HG03196 (cell line): ENCODE measurements around the gene PFKM.
"Not testable (repeated sequence)": the region's sequence is repeated elsewhere in the genome, so short reads cannot be mapped to it uniquely, and the experiment has no call there.

Experiments used
- ATAC-seq: cut with Tn5 transposase; IDR thresholded peaks from one replicate; pipeline ENCODE4 v1.9.1; 2021; ENCODE audit not compliant: unreplicated experiment

The PFKM gene

GRCh38 chr12:48110691-48111311, 8.4 kb upstream of the PFKM start:
- ATAC-seq = no peak

- not testable (repeated sequence) for ATAC-seq
These were observed 7.9 kb upstream of the PFKM start for GRCh38 chr12:48111312-48111693.

GRCh38 chr12:48115957-48116356, 3.2 kb upstream of the PFKM start:
- no peak for ATAC-seq

DNA sequence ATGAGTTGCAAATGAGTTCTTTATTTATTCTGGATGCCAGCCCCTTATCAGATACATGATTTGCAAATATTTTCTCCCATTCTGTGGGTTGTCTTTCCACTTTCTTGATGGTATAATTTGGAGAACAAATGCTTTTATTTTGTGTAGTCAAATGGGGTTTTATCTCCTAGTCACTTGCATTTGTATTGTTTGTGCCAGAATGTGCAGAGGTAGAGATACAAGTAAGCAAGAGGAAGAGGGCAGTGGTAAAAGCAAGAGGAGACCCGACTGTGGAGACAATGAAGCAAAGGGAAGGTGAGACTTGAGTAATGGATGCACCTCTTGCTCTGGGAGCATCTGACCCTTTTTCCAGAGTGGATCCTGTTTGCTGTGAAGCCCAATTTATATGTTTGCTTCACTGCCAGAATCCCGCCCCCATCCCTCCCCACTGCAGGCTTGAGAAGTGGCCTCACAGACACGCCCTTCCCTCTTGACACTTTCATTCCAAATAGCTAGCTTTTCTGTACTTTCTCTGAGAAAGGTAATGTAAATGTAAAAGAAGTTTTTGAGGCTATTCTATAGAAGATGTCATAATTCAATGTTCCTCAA, 786 bp upstream of the PFKM start:
- ATAC-seq = no peak

DNA sequence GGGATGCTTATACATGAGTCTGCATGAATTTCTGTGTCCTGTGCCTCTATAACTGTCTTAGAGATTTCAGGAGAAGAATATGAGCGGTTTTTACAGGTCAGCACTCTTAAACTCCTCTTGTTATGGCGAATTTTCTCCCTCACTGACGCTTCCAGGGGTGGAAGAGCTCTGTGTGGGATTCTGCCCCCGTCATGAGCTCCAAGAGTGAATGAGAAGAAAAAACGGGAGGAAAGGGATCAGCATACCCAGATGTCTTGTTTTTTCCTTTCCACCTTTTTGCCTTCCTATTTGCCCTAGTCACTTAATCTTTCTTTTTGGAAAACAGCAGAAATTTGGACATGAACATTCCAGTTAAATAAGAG, 651 bp downstream of the PFKM start:
- ATAC-seq = no peak

GRCh38 chr12:48121522-48121921, 2.4 kb downstream of the PFKM start:
- ATAC-seq = no peak

DNA sequence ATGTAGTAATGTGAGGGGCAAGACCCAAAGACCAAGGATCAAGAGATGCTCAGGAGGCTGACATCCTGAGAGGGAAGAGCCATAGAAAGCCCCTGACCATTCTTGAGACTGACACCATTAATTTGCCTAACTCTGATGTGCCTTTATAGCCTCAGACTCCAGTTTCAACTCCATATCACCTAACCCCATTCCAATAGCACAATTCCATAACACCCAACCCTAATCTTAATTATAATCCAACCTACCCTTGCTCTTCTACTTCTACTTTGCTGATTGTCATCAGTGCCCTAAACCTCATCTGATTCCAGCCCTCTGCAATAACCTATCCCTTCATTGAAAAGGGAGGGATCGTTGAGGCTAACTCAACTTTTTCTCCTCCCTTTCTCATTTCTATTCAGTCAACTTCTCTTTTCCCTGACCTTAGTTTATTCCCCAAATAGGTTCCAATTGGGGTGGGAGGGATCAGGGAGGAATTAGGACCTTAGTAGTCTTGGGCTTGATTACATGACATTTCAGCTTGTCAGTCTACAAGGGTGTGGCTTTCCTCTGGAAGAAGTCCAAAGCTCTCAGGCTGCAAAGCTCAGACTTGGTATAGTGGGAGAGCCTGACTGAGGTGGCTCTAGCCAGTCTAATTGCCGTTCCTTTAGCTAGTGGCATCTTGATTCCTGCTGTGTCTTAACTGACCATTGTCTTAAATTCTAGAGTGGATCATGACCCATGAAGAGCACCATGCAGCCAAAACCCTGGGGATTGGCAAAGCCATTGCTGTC, 3.1 kb downstream of the PFKM start:
- ATAC-seq = no peak

DNA sequence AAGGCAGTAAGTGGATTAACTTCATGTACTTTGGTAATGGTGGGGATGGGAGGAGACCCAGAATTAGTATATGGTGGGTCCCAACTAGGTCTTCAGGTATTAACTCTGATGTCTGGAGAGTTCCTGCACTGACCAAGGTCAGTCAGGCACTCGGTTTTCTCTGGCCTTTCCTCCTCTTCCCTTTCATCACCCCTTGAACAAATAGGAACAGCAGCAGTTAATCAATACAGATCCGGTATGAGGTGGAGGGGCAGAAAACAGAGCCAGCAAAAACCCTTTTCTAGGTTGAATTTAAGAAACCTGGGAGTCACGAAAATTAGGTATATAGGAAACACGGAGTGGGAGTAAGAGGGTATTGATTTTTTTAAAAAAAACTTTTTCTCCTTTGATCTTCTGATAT, 4.0 kb downstream of the PFKM start:
- ATAC-seq = no peak

GRCh38 chr12:48125542-48125941, 6.4 kb downstream of the PFKM start:
- not testable (repeated sequence) for ATAC-seq

GRCh38 chr12:48125985-48126384, 6.8 kb downstream of the PFKM start:
- ATAC-seq = no peak

- no peak for ATAC-seq
These were observed 7.9 kb downstream of the PFKM start for GRCh38 chr12:48126953-48127630.

DNA sequence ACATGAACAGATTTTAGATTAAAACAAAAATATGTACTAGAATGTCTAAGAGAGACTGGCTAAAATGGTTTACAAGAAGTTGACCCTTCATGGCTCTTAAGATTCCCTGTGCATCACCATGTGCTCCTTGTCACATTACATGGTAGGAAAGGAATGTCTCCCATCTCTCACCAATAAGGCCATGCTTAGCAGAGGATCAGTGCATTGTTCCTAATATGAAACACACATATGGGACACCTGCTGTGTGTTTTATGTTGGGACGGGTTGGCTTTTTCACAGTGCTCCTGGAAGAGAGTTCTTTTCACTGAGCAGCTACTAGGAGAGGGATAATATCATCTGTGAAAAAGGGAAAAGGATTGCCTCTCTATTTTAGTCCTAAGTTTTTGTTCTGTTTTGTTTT, 9.6 kb downstream of the PFKM start:
- ATAC-seq = no peak

DNA sequence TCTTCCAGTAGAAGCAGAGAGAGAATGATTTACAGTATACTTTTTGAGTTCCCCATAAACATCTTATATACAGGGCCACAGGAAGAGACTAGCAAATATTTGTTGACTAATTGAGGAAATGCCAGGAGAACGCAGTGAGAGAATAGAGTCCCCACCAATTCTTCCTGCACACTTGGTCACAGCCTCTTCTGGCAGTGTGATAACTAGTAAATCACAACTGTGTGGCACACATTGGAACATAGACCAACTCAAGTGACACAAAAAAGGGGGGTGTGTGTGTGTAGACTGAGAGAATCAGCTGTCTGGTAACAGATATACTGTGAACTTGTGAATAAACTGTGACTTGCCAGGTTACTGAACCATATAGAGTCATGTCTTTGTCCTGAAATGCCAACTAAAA, 10.2 kb downstream of the PFKM start:
- ATAC-seq = no peak

GRCh38 chr12:48131517-48131916, 12.4 kb downstream of the PFKM start:
- ATAC-seq = no peak

GRCh38 chr12:48132826-48133225, 13.7 kb downstream of the PFKM start:
- ATAC-seq = no peak

GRCh38 chr12:48135027-48135426, 15.9 kb downstream of the PFKM start:
- no peak for ATAC-seq

DNA sequence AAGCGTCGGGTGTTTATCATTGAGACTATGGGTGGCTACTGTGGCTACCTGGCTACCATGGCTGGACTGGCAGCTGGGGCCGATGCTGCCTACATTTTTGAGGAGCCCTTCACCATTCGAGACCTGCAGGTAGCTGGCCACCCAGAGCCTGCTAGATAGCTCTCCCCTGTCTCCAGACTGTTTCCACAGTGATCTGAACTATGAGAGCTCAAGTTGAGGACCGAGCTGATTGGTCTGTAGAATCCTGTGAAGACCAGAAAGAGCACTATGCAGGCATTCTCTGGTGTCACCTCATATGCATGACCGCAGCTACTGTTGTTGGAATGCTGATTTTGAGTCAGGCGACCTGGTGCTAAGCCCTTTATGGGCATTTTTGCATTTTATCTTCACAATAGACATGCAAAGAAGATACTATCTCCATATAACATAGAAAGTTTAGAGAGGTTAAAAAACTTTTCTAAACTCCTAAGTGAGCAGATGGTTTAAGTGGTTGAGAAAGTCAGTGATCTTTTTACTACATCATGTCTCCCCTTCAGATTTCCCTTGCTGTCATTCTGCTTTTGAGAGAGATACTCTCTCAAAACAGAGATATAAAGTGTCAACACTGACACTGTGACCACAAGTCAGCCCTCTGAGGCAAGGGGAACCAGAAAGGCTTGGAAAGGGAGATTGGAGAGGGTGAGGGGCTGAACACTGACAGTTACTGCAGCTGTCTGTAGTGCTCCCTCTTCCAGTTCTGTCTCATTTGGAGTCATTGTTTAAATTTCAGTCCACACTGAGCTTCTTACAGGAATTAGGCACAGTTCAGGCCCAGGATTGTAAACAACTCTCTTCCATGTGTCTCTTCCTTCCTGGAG, 23.9 kb downstream of the PFKM start:
- no peak for ATAC-seq

GRCh38 chr12:48143898-48144297, 24.7 kb downstream of the PFKM start:
- no peak for ATAC-seq

GRCh38 chr12:48145981-48146380, 26.8 kb downstream of the PFKM start:
- no peak for ATAC-seq

DNA sequence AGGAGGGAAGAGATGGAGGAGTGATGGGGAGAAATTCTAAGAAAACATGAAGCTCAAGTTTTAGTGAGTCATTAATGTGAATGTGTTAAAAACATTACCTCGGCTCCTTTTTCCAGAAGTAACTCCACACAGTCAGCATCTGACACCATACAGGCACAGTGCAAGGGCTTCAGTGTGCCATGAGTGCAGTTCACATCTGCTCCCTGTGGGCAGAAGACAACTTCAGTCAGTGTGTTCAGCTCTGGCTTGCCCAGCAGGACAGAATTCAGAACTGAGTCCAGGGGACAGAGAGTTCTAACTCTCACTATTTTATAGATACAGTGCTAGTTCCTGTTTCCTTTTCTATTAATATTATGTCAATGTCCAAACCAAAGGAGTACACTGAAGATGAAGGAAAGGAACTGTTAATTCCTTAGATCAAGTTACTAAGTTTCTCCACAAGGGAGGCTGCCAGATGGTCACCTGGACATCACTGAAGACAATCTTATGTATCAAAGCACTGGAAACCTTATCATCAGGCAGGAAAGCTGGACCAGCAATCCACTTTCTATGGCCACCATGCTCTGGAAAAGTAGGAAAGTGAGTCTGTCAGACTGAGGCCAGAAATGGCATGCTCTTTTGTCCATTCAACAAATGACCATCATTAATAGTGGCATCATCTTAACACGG, 32.1 kb downstream of the PFKM start:
- ATAC-seq = no peak
